Measurements from ENCODE around the gene PDGFRB. TPM values are rescaled to one million over a fixed set of nuclear protein-coding genes. Genes with fewer than 3 reads are reported as not detected.

PDGFRB gene
- total RNA-seq, 1 donor from 2014 or later = 12.3 TPM

DNA sequence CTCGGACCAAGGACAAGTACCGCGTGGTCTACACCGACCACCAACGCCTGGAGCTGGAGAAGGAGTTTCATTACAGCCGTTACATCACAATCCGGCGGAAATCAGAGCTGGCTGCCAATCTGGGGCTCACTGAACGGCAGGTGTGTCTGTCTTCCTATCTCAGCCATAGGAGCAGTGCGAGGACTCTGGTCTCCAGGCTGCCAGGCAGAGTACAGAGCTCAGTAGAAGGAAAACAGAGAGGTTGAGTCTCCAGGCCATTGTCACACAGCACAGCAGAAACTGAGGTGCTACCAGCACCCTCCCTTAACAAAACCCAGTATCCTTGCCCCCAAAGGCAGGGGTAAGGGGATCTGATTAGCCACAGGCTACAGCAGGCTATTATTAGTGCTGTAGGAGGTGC is 27.1 kb upstream of the PDGFRB start:
- intact Hi-C loops (cut with micrococcal nuclease) = no loop called here

DNA sequence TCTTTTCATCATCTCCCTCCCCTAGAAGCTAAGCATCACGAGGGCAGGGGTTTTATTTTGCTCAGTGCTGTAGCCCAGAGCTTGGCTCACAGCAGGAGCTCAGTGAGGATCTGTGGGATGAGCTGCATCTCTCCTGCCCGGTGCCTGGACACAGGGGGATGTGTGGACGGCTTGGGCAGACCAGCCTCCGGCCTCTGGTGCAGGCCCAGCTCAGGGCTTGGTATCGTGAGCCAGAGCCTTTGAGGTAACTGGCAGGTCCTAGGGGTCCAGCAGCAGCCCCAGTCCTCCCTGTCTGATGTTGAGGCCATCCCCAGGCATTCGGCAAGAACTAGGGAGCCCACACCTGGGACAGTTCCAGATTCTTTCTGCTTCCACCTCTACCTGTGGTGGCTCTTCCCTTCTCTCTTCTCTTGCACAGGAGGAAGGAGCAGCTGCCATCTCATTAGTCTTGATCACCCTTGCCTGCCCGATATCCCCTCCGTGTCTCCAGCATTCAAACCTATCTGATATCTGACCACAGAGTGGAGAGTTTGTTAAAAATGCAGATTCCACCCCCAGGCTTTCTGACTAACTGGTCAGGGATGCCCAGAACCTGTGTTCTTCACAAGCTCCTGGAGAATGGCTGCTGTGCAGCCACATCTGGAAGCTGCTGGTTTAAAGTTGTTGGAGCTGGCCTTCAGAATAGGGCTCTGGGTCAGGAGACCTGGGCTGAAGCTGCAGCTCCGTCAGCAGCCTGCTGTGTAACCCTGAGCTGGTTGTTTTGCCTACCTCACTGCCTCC is 26.3 kb upstream of the PDGFRB start:
- intact Hi-C loops (cut with micrococcal nuclease) = no loop called here

DNA sequence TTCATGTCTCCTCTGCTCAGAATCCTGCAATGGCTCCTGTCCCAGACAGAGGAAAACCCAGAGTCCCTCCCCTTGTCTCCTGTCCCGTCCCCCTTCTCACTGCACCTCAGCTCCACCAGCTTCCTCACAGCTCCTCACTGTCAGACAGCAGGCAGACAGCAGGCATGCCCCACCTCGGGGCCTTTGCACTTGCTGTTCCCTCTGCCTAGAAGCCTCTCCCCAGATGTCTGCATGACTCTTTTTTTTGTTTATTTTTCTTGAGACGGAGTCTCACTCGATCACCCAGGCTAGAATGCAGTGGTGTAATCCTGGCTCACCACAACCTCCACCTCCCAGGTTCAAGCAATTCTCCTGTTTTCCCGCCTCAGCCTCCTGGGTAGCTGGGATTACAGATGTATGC is 25.4 kb upstream of the PDGFRB start:
- intact Hi-C loops (cut with micrococcal nuclease) = no loop called here

DNA sequence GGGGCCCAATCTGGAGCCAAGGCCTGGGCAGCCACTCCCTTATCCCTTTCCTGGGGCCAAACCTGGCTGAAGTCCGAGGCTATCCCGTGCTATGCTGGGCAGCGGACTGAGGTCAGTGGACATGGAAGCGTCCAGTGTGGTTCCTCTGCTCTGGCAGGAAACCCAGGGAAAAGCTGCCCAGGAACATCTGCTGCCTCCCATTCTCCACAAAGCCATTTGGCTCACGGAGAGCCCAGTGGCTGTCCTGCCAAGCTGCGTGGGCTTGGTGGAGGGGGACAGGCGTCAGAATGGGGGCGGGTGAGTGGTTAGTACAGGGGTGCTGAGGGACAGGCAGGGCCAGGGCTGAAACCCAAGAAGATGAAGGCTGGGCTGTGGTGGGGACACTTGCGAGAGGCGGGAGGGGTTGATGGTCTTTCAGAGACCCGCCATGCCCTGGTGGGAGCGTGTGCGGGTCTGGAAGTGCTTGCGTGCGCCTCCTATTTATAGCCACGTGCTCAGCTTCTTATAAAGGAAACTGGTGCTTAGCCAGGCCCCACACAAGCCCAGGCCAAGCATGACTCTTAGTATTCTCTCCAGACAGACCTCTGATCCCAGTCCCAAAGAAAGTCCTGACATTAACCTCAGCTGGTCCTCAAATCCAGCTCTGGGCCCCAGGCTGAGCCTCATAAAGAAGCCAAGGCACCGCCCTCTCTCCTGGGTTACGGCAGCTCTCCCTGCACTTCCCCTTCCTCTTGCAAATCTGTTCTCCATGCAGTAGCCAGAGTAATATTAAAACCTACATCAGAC is 24.8 kb upstream of the PDGFRB start:
- intact Hi-C loops (cut with micrococcal nuclease) = no loop called here

DNA sequence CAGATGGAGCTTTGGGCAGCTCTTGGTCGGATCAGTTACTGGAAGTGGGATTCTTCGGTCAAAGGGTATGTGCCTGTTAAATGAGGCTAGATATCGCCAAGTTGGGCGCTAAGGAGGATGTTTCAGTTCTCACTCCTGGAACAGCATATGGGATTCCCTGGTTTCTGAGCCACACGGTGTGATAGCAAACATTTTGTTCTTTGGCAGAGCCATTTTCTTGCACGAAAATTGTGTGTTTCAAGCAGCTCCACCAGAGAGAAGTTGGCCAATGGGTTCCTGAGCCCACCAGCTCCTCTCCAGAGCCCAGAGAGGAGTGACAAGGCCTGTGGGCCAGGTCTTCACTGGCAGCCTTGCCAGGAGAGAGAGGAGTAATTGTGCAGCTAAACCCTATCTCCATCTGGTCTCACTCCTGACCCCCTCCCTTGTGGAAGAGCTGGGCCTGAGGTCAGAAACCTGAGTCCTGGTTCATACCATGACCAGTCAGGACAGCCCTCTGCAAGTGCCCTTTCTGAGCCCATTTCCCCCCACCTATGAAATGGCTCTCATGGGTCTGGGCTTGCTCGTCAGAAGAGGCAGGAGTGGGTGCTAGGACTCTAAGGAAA is 23.5 kb upstream of the PDGFRB start:
- intact Hi-C loops (cut with micrococcal nuclease) = no loop called here

DNA sequence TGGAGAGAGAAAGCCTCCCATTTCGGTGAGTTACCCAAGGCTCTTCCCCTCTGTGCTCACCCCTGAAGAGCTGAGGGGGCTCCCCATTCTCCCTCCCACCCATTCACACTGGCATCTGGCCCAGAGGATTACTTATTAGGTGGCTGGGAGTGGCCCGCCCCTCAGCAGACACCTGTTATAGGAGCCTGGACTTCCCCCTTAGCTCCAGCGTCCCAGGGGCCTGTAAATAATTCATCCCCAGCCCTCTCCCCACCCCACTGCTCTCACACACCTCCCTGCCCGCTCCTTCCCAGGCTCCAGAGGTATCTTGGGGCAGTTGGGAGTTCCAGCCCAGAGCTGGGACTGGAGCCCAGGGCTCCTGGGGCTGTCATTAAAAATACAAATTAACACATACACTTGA is 22.6 kb upstream of the PDGFRB start:
- intact Hi-C loops (cut with micrococcal nuclease) = no loop called here

DNA sequence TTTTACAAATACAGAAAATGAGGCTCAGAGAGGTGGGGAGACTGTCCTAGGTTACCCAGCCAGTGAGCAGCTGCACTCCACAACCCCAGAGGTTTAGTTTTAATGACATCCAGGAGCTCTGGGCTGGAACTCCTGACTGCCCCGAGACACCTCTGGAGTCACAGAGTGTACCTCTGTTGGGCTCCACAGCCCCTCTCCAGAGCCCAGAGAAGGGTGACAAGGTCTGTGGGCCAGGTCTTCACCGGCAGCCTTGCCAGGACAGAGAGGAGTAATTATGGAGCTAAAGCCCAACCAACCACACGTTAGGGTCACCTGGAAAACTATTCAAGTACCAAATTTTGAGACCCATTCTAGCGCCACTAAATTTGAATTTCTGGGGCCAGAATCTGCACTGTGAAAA is 22.1 kb upstream of the PDGFRB start:
- intact Hi-C loops (cut with micrococcal nuclease) = no loop called here

DNA sequence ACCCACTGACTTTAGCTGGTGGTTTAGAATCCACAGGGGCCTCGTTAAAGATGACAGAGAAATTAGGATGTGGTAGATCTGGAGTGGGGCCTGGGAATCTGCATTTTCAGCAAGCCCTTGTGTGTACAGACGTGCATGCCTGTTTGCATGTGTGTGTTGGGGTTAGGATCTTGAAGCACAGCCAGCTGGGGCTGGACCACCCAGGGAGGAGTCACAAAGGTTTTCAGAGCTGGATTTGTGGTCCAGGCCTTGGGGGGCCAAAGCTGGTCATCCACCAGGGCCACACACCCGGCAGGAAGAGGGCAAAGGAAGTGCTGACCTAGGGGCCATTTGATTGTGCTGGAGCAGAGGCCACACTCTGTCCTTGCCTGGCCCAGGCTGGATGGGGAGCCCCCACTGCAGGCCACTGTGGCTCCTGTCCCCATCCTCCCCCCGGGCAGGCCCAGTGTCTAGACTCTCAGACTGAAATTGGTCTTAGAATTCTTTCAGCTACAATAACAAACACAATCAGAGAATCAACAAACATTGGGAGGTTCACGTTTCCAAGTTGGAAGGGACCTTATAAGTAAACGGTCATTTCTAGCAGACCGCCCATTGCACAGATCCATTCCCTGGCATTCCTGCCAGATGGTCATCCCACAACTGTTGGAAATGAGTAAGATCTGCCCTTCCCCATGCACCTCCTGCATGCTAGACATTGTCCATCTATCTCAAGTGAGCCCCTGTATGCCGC is 21.3 kb upstream of the PDGFRB start:
- intact Hi-C loops (cut with micrococcal nuclease) = no loop called here

DNA sequence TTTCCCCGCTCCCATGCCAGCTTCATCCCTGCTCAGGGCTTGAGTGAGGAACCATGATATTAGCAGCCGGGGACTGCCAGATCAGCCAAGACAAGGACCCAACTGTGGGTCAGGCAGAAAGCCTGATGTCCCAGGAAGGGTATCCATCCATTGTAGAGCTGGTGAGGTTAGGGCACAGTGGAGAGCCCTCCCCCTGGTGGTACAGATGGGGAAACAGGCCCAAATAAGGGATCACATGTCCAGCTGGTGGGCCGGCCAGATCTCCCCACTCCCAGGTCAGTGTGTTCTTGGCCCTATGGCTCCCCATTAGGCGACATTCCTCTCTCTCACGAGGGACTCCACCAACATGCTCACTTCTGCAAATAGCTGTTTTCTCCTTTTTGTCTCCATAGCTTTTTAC is 19.9 kb upstream of the PDGFRB start:
- intact Hi-C loops (cut with micrococcal nuclease) = loop anchor here (1.0 kb wide), 2 partner anchors 14 to 45 kb away; no protein-coding TSS in a partner anchor

DNA sequence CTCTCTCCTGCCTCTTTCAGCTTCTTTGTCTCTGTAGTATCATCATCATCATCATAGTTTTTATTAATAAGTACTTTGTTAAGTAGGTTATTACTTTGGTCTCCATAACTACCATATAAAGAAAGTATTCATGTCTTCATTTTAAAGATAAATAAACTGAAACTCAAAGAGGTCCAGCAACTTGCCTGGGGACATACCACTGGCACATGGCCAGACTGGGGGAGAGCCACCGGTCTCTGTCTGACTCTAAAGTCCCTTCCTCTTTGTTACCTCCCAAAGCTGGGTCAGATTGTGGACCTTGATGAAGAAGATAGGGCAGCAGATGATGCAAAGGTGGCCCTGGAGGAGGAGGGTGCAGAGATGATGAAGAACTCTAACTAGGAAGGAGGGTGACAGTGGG is 19.4 kb upstream of the PDGFRB start:
- intact Hi-C loops (cut with micrococcal nuclease) = loop anchor here (1.0 kb wide), 2 partner anchors 14 to 45 kb away; no protein-coding TSS in a partner anchor

DNA sequence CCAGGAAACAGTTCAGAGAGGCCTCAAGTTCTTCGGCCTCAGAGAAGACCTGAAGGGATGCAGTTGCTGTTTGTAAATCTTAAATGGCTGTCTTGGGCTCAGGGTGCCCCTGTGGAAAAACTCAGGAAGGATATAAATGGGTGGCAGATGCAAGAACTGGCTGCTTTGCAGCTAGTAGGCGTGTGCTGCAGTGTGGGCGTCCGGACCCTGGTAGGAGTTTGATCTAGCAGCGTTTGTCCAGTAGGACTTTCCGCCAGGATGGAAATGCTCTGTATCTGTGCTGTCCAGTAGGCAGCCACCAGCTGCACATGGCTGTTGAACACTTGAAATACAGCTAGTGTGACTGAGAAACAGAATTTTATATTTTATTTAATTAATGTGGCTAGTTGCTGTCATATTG is 18.6 kb upstream of the PDGFRB start:
- intact Hi-C loops (cut with micrococcal nuclease) = no loop called here

DNA sequence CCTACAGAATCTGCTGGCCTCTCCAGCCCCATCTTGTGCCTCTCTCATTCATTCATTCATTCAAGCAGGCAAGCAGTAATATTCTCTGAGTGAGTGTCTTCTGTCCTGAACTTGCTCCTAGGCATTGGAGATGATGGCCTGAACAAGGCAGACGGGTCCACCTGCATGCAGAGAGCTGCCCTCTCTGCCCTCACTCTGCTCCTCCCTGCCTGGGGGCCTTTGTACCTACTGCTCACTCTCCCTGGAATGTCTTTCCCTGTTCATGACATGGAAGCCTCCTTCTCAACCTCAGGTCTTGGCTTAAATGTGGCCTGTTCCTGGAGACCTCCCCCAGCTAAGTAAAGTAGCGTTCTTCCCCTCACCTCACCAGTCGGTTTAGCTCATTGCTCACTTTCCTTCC is 17.5 kb upstream of the PDGFRB start:
- intact Hi-C loops (cut with micrococcal nuclease) = no loop called here

DNA sequence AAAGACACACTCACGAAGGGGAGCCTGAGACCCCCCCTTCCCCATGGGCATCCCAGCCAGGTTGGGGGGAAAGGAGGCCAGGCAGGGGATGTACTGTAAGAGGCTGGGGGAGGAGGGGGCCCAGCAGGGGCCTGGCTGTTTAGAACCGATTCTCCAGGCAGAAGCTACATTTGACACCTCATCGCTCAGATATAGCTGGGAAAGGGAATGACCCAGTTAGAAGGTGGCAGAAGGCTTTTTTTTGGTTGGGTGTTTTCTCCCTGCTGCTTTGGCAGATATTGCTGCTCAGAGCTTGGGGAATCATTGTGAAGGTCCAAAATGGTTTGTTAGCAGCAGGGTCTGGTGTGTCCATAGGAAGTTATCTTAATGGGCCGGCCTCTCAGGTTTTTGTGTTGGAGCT is 16.9 kb upstream of the PDGFRB start:
- intact Hi-C loops (cut with micrococcal nuclease) = no loop called here

DNA sequence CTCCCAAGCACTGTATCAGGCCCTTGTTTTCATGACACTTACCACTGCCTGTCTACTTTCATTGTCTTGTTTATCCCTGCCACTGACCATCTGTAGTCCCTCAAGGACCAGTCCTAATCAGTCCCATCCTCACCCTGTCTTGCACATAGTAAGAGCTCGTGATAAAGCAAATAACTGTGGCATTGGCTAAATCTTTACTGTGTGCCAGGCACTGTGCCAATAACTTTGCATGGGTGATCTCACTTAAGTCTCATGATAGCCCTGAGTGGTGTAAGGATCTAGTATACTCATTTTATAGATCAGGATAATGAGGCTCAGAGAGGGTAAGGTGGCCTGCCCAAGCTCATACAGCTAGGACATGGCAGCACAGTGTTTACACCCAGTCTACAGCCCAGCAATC is 16.5 kb upstream of the PDGFRB start:
- intact Hi-C loops (cut with micrococcal nuclease) = no loop called here

DNA sequence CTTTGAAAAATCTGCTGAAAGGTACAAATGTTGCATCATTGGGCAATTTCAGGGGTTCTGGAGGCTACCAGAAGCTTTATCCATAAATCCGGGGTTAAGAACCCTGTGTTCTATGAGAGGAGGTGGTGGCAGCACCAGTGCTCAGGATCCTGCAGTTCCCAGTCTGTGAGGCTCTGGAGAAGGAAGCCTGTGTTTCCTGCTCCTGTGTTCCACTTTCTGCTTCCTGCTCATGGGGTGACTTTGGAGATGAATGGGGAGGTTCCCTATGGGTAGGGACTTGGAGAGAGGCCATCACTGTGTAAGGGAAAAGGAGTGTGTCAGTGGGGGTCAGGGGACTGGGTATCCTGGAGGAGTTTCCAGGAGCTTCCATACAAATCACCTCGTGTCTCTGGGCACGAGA is 13.2 kb upstream of the PDGFRB start:
- intact Hi-C loops (cut with micrococcal nuclease) = no loop called here

DNA sequence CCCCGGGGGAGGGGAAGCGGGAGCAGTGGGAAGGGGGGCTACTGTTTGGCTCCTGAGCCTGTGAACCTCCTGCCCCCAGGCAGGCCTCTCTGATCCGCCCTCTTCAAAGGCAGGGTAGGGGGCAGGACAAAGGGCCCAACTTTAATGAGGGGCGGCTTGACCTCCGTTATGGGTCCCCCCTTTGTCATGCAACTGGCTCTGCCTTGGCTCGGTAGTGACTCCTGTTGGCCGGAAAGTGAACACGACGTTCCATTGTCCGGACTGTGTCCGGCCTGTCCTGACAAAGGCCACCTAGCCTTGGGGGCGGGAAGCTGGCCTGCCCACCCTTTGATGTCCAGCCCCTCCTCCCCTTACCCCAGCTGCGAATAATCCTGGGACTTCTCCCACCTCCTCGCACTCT is 12.3 kb upstream of the PDGFRB start:
- intact Hi-C loops (cut with micrococcal nuclease) = no loop called here

DNA sequence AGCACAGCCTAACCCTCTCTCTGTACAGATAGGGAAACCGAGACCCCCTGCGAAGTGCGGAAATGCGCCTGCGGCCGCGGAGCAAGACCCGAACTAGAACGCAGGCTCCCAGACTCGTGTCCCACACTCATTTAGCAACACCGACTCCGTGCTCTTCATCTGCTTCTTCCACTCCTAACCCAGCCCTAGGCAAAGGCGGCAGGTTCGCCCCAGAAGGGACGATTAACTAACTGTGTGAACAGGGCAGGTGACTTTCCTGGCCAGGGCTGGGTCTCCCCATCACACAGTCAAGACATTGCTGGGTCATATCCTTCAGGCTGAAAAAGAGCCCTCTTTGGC is 11.8 kb upstream of the PDGFRB start:
- intact Hi-C loops (cut with micrococcal nuclease) = no loop called here

DNA sequence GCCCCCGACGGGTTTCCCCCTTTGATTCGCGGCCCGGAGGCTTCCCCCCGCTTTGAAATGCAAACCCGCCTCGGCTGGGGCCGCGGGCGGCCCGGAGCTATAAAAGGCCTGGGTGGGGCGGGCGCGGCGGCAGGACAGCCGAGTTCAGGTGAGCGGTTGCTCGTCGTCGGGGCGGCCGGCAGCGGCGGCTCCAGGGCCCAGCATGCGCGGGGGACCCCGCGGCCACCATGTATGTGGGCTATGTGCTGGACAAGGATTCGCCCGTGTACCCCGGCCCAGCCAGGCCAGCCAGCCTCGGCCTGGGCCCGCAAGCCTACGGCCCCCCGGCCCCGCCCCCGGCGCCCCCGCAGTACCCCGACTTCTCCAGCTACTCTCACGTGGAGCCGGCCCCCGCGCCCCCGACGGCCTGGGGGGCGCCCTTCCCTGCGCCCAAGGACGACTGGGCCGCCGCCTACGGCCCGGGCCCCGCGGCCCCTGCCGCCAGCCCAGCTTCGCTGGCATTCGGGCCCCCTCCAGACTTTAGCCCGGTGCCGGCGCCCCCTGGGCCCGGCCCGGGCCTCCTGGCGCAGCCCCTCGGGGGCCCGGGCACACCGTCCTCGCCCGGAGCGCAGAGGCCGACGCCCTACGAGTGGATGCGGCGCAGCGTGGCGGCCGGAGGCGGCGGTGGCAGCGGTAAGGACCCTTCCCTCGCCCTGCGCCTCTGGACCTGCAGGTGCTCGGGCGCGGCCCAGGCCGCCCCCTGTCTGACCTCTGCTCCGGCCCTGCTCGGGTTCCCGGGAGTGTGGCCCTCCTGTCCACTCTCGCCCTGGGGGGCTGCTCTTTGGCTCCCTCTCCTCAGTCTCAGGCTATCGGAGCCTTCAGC is 11.2 kb upstream of the PDGFRB start, which contains the start of gene CDX1:
CDX1 (plus strand) TSS at position 129 of the 862 bp plus-strand sequence; CDS start at position 228, 99 bp downstream.
- intact Hi-C loops (cut with micrococcal nuclease) = no loop called here

DNA sequence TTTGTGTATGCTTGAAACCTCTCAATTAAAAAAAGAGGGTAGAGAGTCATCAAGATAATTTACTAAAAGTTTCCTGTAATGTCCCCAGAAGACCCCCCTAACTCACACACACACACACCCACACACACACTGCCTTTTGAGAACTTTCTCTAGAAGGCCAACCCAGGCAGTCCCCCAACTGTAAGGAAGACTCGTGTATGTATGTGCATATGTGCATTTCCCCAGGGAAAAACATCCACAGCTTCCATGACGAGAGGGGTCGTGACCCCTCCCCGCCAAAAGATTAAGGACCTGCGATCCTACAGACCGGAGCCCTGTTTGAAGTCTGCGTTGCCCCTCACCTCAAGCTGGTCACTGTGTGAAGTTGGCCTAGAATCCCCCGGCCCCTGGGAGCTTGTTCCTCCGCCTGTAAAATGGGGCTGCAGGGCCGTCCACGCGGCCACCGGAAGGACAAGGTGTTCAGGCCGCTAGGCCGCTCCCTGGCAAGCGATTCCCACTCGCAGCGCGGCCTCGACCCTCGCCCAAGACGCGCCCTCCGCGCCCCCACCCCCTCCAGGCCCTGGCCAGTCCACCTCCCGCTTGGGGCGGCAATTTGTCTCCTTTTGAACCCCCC is 10.5 kb upstream of the PDGFRB start:
- intact Hi-C loops (cut with micrococcal nuclease) = no loop called here

All from T-helper 1 cell treated with Interleukin-12 subunit alpha and Interleukin-12 subunit beta and Interleukin-4 antibody, amounts not matched to agents 30 ng/mL and 1 ng/mL, for 36 hours (primary cell).